M059J (cell line): Measurements from ENCODE around the gene BNC2. TPM values are rescaled to one million over a fixed set of nuclear protein-coding genes. Genes with fewer than 3 reads are reported as not detected.

Source experiments
- DNase-seq: peaks from one replicate; pipeline ENCODE4 v3.0.0-alpha.2; 2012; ENCODE audit warnings: low read depth
- total RNA-seq: library from RNA; depleted of rRNA; stranded (reverse); fragments of >200 nt; shearing (Covaris generic); gene quantifications from 2 replicates; pipeline ENCODE4 v1.2.3, GENCODE V29; 2014

The BNC2 gene
- total RNA-seq, 1 experiment from 2014 or later: 7.0 TPM

- no peak for DNase-seq
Observed at GRCh38 chr9:16628413-16628812, 242.1 kb downstream of the BNC2 start.

- peak; percentile 94 for DNase-seq
Observed at GRCh38 chr9:16627967-16628366, 242.5 kb downstream of the BNC2 start.

DNA sequence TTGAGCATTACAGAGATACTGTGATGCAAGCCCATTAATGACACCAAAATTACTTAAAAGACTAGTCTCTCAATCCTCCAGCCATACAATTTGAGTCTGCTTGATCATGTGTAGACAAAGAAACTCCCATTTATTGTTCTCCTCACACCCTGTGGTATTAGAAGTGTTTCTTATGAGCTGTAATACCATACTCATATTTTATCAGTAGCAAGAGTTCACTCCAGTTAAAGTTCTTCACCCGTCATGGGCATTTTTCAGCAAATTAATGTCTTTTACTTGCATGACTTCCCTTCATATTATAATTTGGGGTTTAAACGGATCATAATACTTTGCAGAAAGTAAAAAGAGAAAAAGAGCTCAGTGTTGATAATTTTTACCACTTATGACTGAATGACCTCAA lies 242.9 kb downstream of the BNC2 start:
- no peak for DNase-seq

GRCh38 chr9:16626577-16627130 lies 243.8 kb downstream of the BNC2 start:
- DNase-seq: peak; percentile 93

DNA sequence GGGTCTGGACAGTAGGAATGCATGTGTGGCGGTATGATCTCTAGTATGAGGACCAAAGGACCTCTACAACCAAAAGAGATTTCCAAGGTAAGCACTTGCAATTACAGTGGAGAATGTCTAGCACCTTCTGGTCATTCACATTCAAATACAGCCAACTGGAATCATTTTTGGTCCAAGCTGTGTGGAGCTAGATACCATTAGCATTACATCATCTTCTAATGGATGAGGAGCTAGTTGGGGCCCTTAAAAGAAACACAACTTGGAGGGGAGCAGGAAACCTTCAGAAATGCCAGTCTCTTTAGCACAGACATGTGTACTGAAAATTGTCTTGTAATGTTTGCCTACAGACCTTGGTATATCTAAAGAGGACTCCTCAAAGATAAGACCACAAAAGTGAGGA lies 244.7 kb downstream of the BNC2 start:
- peak; percentile 70 for DNase-seq

DNA sequence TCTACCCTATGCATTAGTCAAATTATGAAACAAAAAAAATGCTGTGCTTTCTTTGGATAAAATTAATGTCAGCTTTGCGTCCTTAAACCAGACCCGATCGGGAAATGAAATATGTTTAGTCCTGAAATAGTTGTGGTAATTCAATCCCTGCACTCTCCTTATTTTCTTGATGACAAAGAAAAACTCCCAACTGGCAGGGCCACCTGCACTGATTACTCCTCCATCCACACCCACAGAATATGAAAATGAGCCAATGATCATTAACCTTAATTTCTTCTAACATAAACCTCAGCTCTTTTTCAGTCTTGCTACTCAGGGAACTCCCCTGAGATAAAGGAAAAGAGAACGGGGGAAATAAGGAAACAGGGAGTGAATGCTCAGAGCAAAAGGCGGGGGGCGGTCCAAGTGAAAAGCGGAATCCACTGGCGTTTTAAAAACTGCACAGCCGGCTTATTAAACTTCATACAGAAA lies 245.3 kb downstream of the BNC2 start:
- DNase-seq: no peak

- DNase-seq: no peak
Observed at GRCh38 chr9:16624744-16625117, 245.7 kb downstream of the BNC2 start.

GRCh38 chr9:16623989-16624743 lies 246.3 kb downstream of the BNC2 start:
- DNase-seq: no peak

DNA sequence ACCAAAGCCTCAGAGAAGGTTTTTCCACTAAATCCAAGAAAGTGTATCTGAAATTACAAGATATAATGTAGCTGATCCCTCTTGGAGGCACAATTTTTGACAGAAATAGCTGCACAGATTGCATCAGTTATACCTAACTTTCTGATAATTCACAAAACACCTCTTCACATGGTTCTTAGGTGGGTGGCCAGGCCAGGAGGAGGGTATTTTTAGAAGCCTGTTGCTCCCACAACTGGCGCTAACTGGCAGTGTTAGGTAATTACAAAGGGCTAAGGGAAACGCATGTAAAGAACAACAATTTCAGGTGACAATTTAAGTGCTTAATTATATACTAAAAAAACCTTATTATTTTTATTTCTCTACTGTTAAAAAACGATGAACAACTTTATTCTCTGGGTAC lies 247.9 kb downstream of the BNC2 start:
- no peak for DNase-seq

DNA sequence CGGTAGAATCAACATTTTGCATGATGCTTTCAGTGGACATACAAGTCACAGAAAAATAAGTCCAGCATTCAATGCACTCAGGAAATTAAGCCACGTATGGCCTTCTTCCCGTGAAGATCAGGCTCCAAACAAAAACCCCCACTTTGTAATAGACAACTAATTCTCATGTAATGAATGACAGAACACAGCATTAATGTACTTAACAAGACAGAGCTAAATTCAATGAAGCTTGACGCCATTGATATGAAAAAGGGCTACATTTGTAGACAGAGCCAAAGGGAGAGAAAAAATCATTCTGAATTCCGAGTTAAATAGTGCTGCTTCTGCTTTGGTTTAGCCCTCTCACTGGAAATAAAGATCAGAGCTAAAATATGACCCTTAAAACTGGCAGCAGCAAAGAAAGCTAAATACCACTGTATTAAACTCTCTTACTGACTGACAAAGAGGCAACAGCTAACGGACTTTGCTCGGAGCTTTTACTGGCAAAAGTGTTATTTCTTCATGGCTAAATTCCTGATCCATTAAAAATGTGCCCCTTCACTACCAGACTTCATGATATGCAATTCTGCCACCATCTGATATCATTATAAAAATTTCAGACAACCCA lies 250.5 kb downstream of the BNC2 start:
- no peak for DNase-seq

DNA sequence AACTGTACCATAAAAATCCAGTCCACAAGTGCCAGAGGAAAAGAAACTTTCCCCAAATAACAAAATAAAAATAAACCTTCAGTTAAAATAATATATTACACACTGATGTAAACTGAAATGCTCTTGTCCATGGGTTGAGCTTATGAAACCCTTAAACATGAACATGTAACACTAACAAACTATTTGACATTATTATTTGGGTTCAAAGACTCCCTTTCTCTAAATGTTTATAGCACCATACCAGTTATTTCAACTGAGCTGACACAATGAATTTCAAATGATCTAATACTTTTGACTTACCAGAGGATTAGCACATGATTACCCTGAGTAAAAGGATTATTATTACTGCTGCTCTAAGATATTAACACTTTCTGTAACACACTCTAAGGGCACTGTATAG lies 251.1 kb downstream of the BNC2 start:
- no peak for DNase-seq

DNA sequence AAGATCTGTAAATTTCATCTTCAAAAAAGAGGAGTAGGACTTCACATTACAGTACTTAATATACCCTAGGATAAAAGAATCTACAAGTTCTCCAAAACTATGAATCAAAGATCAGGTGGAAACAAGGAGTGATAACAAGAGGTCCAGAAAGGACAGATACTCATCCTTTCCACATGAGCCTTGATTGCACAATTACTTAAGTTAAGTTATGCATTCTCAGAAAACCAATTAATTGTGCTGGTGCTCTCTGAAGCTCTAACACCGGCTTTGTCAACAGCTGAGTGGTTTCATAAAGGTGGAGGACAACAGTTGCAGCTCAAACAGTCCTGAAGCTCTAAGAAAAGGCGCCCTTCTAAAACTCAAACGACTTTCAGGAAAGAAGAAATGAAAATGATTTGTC lies 251.9 kb downstream of the BNC2 start:
- no peak for DNase-seq

DNA sequence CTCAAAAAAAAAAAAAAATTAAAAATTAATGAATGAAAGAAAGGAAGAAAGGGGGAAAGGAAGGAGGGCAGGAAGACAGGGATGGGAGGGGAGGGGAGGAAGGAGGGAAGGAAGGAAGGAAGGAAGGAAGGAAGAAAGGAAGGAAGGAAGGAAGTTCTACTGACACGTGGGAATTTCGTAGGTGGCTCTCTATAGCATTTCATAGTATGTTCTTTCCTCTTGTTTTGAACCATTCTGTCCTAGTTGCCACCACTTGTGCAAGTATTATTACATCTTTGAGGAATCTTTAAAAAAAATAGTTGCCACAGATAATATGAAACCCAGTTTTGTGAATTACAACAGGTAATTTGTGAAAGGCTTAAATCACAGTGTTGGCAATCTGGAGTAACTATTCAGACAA lies 253.8 kb downstream of the BNC2 start:
- no peak for DNase-seq

DNA sequence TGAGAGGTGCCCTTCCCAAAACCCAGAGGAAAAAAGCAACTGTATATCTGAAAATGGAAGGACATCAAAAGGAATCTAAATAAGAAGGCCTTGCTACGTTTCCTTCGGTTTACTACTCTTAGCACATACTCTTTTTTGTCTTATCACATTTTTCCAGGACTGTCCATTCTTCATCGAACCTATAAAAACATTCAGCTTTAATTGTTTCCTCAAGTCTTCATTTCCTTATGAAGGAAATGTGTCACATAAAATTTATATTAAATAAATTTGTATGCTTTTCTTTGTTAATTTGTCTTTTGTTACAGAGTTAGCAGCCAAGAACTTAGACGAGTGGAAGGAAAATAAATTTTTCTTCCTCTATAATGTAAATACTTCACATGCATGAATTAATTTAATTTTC lies 255.0 kb downstream of the BNC2 start:
- no peak for DNase-seq

DNA sequence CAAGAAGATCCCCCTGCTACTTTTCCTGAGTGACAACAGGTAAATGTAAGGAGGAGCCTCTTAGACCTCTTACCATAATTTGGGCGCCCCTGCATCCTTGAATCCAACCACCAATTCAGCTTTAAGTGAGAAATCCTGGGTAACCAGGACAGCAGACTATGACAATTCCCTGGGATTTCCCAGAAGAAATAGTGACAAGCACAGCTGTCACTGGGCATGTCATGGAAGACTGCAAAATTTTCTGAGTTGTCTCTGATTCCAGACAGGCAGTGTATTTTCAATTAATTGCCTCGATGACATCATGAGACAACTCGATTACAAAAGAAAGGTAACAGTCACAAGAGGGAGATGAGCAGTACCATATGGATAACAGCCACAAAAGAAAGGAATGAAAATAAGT lies 256.9 kb downstream of the BNC2 start:
- no peak for DNase-seq

- DNase-seq: no peak
Observed at GRCh38 chr9:16613051-16613450, 257.4 kb downstream of the BNC2 start.

- DNase-seq: peak; percentile 57
Observed at GRCh38 chr9:16612627-16613026, 257.8 kb downstream of the BNC2 start.

DNA sequence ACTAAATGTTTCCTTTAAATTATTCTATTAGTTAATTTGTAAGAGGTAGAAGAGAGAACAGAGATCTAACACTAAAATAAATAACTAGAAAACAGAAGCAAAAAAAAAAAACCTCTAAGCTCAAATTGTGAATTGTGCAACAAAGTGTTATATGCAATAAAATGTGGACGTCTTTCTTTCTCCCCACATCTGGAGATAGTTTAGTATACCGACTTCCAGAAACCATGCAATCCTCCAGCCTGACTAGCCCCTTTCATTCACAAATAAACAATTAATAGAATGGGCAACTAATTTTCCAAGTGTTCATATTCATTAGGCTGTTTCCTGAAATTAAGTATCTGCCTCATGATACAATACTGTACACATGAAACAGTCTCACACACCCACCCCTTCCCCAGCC lies 258.5 kb downstream of the BNC2 start:
- no peak for DNase-seq

GRCh38 chr9:16611001-16611400 lies 259.5 kb downstream of the BNC2 start:
- DNase-seq: no peak

DNA sequence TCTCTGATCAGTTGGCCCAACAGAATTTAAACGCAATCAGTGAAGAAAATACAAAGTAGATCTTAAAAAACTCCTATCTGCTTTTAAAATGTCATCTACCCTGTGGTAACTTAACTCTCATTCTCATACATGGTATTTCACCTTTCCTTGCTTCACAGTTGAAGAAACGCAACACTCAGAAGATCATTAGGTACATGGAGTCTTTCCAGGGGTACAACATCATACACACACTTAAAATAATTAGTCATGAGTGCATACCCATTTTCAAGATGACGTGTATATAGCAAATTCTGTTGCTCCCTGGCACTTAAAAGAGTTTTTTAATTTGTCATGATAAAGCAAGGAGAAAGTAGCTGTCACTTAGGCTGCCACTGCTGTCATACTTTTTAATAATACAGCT lies 259.9 kb downstream of the BNC2 start:
- DNase-seq: no peak

DNA sequence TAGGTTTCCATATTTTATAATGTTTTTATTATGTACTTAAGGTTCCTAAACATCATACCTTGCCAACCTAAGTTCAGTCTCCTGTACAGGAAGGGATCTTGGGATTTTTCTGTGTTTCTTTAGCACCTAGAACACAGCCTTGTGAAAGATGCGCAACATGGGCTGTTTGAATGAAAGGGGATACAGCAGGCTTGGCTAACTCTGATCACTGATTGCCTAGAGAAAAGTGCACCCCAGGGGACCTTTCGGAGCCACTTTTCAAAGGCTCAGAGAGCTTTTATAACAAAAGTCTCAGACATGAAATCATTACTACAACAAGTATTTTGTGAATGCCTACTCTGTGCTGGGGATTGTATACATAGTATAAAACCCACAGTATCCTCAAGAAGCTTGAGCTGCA lies 261.6 kb downstream of the BNC2 start:
- DNase-seq: no peak

DNA sequence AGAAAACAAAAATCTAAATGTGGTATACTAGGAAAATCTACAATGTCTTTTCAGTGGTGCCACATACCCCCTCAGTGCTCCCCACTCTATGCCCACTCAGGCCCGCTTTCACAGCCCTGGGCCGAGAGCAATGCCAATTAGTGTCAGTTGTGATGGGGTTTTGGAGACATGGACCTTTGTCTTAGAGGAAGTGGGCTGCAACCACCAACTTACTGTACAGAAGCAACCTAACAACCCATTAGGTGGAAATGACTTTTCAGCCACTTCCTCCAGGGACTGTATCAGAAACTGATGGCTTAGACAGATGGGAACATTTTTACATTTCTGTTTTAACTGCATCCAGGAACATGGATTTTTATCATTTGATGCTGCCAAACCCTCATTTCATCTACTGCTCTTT lies 268.0 kb downstream of the BNC2 start:
- no peak for DNase-seq

DNA sequence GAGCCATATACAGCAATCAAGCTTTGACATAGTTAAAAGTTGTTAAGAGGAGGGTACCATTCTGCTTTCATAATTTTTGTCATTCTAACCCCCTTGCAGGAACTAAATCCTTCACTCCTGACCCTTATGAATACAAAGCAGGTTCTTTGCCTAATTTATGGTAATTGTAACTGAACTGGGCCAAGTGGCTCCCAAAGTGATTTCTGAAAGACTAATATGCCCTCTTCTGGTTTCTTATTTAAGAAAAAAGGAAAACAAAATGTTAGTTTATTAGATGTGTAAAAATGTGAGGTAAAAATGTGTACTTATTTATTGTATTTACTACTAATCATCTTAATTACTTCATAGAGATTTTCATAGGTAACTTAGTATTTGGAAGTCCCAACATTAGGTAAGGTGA lies 268.5 kb downstream of the BNC2 start:
- no peak for DNase-seq
